HG03039 (cell line): Measurements from ENCODE around the gene PRR20A.
"Not testable (repeated sequence)": the region's sequence is repeated elsewhere in the genome, so short reads cannot be mapped to it uniquely, and the experiment has no call there.

Experiments
- ATAC-seq: cut with Tn5 transposase; IDR thresholded peaks from one replicate; pipeline ENCODE4 v1.9.1; 2021; ENCODE audit warnings: mild to moderate bottlenecking, moderate library complexity; ENCODE audit not compliant: unreplicated experiment

PRR20A gene

DNA sequence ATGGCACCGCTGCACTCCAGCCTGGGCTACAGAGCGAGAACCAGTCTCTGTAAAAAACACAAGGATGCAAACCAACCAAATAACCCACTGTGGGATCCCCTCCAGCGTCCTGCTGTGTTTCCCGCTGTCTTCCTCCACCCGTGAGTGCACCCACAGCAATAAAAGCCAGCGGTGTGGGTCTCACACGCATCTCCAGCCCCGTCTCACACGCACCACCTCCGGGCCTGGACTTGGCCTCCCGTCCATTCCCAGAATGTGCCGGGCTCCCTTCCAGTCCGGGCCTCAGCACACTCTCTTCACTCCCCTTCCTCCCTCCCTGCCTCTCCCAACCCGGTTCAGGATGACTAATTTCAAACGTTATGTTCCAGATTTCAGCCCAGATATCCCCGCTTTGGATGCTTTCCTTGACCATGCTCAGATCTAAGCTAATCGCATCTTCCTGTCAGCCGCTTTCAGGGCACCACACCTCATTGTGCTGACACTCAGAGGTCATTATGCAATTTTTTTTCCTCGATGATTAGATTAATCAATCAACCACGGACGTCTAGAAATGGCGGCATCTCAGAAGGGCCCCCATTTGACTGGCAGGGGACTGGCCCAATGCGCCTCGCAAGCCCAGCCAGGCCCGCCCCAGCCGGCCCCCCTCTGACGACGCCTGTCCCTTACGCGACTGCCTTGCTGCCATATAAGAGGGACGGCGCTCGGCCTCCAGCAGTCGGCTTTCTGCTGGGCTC lies at the start of gene PRR20A:
Gene PRR20A, plus strand, starts transcription at position 684 of the 734 bp plus-strand sequence. CDS start 387 bp downstream, outside the sequence.
- ATAC-seq = not testable (repeated sequence)

- no peak for ATAC-seq
These were observed 25.8 kb upstream of the PRR20A start for GRCh38 chr13:57114945-57115344.

DNA sequence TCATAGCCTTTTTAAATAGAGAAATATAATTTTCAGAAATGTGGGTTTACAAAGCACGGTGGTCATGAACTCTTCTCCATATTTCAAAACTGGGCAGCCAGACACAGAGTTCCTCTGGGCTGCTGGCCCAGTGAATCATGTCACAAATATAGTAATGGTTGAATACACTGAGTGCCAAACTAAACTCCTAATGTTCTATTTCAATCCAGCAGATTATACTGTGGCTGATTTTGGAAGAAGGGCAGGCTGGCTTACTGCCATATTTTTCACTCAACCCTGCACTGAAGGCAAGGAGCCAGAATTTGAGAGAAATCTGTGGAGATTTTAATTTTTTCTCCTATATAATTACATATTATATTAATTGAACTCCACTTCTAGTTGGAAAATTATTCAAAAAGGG lies 17.0 kb upstream of the PRR20A start:
- no peak for ATAC-seq

GRCh38 chr13:57128909-57129308 lies 11.8 kb upstream of the PRR20A start:
- ATAC-seq = no peak

GRCh38 chr13:57136093-57136492 lies 4.6 kb upstream of the PRR20A start:
- no peak for ATAC-seq

GRCh38 chr13:57137585-57137984 lies 3.1 kb upstream of the PRR20A start:
- ATAC-seq = no peak

DNA sequence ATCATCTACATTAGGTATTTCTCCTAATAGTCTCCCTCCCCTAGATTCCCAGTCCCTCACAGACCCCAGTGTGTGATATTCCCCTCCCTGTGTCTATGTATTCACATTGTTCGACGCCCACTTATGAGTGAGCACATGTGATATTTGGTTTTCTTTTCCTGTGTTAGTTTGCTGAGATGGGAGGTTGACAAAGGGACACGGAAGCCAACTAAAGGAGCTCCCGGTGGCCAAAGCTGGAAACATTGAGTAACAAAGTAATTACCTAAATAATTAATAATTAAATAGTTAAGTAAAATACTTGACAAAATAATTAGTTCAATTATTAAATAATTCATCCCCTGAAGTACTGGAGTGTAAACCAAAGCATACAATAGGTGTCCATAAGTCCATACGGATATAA lies 1.7 kb upstream of the PRR20A start:
- no peak for ATAC-seq

GRCh38 chr13:57139781-57140180 lies 937 bp upstream of the PRR20A start:
- not testable (repeated sequence) for ATAC-seq

- not testable (repeated sequence) for ATAC-seq
These were observed 6.5 kb downstream of the PRR20A start, which contains the start of gene PRR20B for GRCh38 chr13:57147188-57147587. Gene PRR20B (plus strand): TSS chr13:57147488. CDS start chr13:57147875, 387 bp downstream.

DNA sequence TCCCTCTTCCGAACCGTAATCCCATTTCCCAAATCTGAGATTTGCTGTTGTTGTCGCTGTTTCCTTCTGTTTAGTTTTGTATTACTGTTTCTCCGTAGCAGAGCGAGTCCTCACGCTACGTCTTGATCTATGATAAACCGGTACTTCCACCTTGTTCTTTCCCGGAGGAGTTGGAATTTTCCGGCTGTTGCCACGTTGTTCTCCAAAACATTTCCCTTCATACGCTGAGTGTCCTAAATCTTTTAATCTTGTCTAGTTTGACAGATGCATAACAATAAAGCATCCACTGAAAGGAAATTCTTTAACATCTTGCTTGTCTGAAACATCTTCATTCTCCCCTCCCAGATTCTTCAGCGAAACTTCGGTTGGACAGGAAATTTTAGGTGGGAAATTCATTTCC lies 7.4 kb downstream of the PRR20A start:
- ATAC-seq = not testable (repeated sequence)

DNA sequence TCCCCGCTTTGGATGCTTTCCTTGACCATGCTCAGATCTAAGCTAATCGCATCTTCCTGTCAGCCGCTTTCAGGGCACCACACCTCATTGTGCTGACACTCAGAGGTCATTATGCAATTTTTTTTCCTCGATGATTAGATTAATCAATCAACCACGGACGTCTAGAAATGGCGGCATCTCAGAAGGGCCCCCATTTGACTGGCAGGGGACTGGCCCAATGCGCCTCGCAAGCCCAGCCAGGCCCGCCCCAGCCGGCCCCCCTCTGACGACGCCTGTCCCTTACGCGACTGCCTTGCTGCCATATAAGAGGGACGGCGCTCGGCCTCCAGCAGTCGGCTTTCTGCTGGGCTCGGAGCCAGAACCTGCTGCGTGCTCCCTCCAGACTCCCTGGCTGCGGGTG lies 13.0 kb downstream of the PRR20A start, which contains the start of gene PRR20C:
Gene PRR20C, plus strand, starts transcription at position 301 of the 400 bp plus-strand sequence. CDS start 387 bp downstream, outside the sequence.
- ATAC-seq = not testable (repeated sequence)

GRCh38 chr13:57160332-57160731 lies 19.6 kb downstream of the PRR20A start, which contains the start of gene PRR20D:
Gene PRR20D (plus strand): TSS chr13:57160632. CDS start chr13:57161019, 387 bp downstream.
- ATAC-seq = not testable (repeated sequence)

DNA sequence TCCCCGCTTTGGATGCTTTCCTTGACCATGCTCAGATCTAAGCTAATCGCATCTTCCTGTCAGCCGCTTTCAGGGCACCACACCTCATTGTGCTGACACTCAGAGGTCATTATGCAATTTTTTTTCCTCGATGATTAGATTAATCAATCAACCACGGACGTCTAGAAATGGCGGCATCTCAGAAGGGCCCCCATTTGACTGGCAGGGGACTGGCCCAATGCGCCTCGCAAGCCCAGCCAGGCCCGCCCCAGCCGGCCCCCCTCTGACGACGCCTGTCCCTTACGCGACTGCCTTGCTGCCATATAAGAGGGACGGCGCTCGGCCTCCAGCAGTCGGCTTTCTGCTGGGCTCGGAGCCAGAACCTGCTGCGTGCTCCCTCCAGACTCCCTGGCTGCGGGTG lies 26.2 kb downstream of the PRR20A start, which contains the start of gene PRR20E:
Gene PRR20E, plus strand, starts transcription at position 301 of the 400 bp plus-strand sequence. CDS start 387 bp downstream, outside the sequence.
- not testable (repeated sequence) for ATAC-seq

DNA sequence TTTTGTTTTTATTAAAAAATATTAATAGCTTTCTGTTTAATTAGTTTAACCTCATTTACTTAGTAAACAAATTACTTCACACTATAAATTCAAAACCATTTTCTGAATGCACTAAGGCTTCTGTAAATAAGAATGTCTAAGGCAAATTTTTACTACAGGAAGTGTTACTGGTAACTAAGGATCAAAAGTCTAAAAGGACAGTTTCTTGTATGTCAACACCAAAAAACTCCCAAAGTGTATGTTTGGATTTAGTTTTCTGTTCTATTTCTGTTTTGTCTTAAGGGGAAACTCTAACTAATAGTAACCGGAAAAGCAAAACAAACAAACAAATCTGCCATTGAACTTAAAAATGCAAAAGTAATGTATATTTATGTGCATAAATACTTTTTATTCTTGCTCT lies 50.9 kb downstream of the PRR20A start:
- ATAC-seq = no peak
